ENCODE results near the gene DMXL1. TPM values are rescaled to one million over a fixed set of nuclear protein-coding genes. Genes with fewer than 3 reads are reported as not detected.

Gene DMXL1
- total and polyA plus RNA-seq, 7 donors: 6.7 to 106 (median 50.8) TPM

- TF ChIP-seq POLR2AphosphoS5 (IDR thresholded peaks at IDR 0.05): no peak
- TF ChIP-seq, protein P1, sequence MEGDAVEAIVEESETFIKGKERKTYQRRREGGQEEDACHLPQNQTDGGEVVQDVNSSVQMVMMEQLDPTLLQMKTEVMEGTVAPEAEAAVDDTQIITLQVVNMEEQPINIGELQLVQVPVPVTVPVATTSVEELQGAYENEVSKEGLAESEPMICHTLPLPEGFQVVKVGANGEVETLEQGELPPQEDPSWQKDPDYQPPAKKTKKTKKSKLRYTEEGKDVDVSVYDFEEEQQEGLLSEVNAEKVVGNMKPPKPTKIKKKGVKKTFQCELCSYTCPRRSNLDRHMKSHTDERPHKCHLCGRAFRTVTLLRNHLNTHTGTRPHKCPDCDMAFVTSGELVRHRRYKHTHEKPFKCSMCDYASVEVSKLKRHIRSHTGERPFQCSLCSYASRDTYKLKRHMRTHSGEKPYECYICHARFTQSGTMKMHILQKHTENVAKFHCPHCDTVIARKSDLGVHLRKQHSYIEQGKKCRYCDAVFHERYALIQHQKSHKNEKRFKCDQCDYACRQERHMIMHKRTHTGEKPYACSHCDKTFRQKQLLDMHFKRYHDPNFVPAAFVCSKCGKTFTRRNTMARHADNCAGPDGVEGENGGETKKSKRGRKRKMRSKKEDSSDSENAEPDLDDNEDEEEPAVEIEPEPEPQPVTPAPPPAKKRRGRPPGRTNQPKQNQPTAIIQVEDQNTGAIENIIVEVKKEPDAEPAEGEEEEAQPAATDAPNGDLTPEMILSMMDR (IDR thresholded peaks at IDR 0.05): no peak
- TF ChIP-seq EP300 (IDR thresholded peaks at IDR 0.05): no peak
- TF ChIP-seq POLR2A (IDR thresholded peaks at IDR 0.05): no peak
- DNase-seq: no peak
- intact Hi-C loops (cut with DNase I): no loop called here
- Histone ChIP-seq H3K4me3 (no peak overlapping the region), H3K27ac (no peak overlapping the region), H3K9me3 (peaks cover 0 to 3% (median 0%) of the 10 kb centered on the region in 4 donors), H3K36me3 (peaks cover 4 to 73% (median 22%) of the 10 kb centered on the region in 4 donors), H3K4me1 (no peaks in the 10 kb centered on the region), H3K27me3 (no peaks in the 10 kb centered on the region)
Observed at GRCh38 chr5:119200795-119201194, 129.9 kb downstream of the DMXL1 start.

DNA sequence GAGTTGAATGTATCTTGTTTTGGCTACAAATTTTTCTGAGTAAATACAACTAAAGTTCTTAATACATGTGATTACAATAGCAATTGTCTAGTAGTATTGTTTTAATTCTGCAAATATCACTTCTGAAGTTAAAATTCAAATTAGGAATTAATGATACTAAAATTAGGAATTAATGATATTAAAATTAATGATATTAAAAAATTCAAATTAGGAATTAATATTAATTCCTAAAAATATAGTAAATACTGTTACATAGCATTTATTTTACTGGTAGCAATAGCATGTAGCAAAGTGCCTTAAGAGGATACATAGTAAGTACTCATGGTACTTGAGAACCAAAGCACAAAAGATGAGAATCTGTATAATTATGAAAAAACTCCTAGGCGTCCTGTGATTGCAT, 136.2 kb downstream of the DMXL1 start:
- Histone ChIP-seq H3K4me3 (no peak overlapping the region), H3K4me1 (no peaks in the 10 kb centered on the region), H3K36me3 (peaks cover 0 to 35% (median 2%) of the 10 kb centered on the region in 4 donors), H3K9me3 (peaks cover 0 to 2% (median 0%) of the 10 kb centered on the region in 4 donors), H3K27ac (no peak overlapping the region), H3K27me3 (no peaks in the 10 kb centered on the region)
- no peak for DNase-seq
- TF ChIP-seq EP300 (IDR thresholded peaks at IDR 0.05) (no peak), POLR2A (IDR thresholded peaks at IDR 0.05) (no peak), POLR2AphosphoS5 (IDR thresholded peaks at IDR 0.05) (no peak)
- TF ChIP-seq, protein P1 (IDR thresholded peaks at IDR 0.05): no peak
- intact Hi-C loops (cut with DNase I): no loop called here
- WGBS, 2 donors: 94 to 95% methylated on average over 1 of the region's 1 CpG

- Histone ChIP-seq H3K27ac (no peak overlapping the region), H3K4me1 (no peaks in the 10 kb centered on the region), H3K27me3 (no peaks in the 10 kb centered on the region), H3K4me3 (no peak overlapping the region), H3K9me3 (no peaks in the 10 kb centered on the region), H3K36me3 (peaks cover 0 to 10% (median 1%) of the 10 kb centered on the region in 4 donors)
- DNase-seq: no peak
- TF ChIP-seq EP300 (IDR thresholded peaks at IDR 0.05) (no peak), POLR2A (IDR thresholded peaks at IDR 0.05) (no peak), POLR2AphosphoS5 (IDR thresholded peaks at IDR 0.05) (no peak)
- TF ChIP-seq, protein P1 (IDR thresholded peaks at IDR 0.05): no peak
- intact Hi-C loops (cut with DNase I): no loop called here
- WGBS, 2 donors: 95 to 98% methylated on average over 2 of the region's 2 CpGs
Observed at GRCh38 chr5:119212026-119212425, 141.1 kb downstream of the DMXL1 start.

- no peak overlapping the region for H3K27ac ChIP-seq
- H3K9me3 ChIP-seq: no peaks in the 10 kb centered on the region
- intact Hi-C loops (cut with DNase I): no loop called here
- DNase-seq: no peak
- H3K27me3 ChIP-seq: no peaks in the 10 kb centered on the region
- TF ChIP-seq POLR2A (IDR thresholded peaks at IDR 0.05): no peak
- TF ChIP-seq, protein P1 (IDR thresholded peaks at IDR 0.05): no peak
- no peak for TF ChIP-seq EP300 (IDR thresholded peaks at IDR 0.05)
- TF ChIP-seq POLR2AphosphoS5 (IDR thresholded peaks at IDR 0.05): no peak
- H3K36me3 ChIP-seq: peaks cover 0 to 12% (median 1%) of the 10 kb centered on the region in 4 donors
- H3K4me3 ChIP-seq: no peak overlapping the region
- H3K4me1 ChIP-seq: no peaks in the 10 kb centered on the region
Observed at GRCh38 chr5:119212676-119213075, 141.8 kb downstream of the DMXL1 start.

GRCh38 chr5:119217183-119217582, 146.3 kb downstream of the DMXL1 start:
- no peak overlapping the region for H3K27ac ChIP-seq
- no peak overlapping the region for H3K4me3 ChIP-seq
- 95% methylated on average over 3 of the region's 3 CpGs for WGBS, 2 donors
- H3K4me1 ChIP-seq: peaks cover 0 to 13% (median 3%) of the 10 kb centered on the region in 4 donors
- peaks cover 0 to 28% (median 3%) of the 10 kb centered on the region in 4 donors for H3K36me3 ChIP-seq
- TF ChIP-seq, protein P1 (IDR thresholded peaks at IDR 0.05): no peak
- TF ChIP-seq POLR2AphosphoS5 (IDR thresholded peaks at IDR 0.05) (no peak), POLR2A (IDR thresholded peaks at IDR 0.05) (no peak), EP300 (IDR thresholded peaks at IDR 0.05) (no peak)
- intact Hi-C loops (cut with DNase I): no loop called here
- no peaks in the 10 kb centered on the region for H3K27me3 ChIP-seq
- no peaks in the 10 kb centered on the region for H3K9me3 ChIP-seq
- DNase-seq: no peak
